Neural progenitor cell (in vitro differentiated cells): ENCODE data around the gene HEXB. TPM values are rescaled to one million over a fixed set of nuclear protein-coding genes. Genes with fewer than 3 reads are reported as not detected.

Source experiments
- DNase-seq: peaks from one replicate; pipeline ENCODE4 v3.0.0-alpha.2; 2016; ENCODE audit warnings: low spot score
- H2AFZ ChIP-seq: fragments of 200-600 bp; sonication (generic); replicated peaks from 2 replicates; pipeline ENCODE4 v1.6.1; 2016; ENCODE audit warnings: antibody characterized with exemption
- H3F3A ChIP-seq: fragments of 200-600 bp; sonication (generic); 2 replicates; pipeline ENCODE4 v1.6.1; 2016; ENCODE audit warnings: antibody characterized with exemption, low read depth
- H3K27ac ChIP-seq: fragments of 200-600 bp; sonication (generic); 2 replicates; pipeline ENCODE4 v1.5.1; 2016; ENCODE audit warnings: mild to moderate bottlenecking
- H3K27me3 ChIP-seq: fragments of 200-600 bp; sonication (generic); 2 replicates; pipeline ENCODE4 v1.6.1; 2016; ENCODE audit warnings: mild to moderate bottlenecking, moderate library complexity
- H3K36me3 ChIP-seq: fragments of 200-600 bp; sonication (generic); 2 replicates; pipeline ENCODE4 v1.5.1; 2016
- H3K4me1 ChIP-seq: fragments of 200-600 bp; sonication (generic); 2 replicates; pipeline ENCODE4 v1.6.1; 2016; ENCODE audit warnings: mixed run types
- H3K4me2 ChIP-seq: fragments of 200-600 bp; sonication (generic); 2 replicates; pipeline ENCODE4 v1.6.1; 2016
- H3K4me3 ChIP-seq: fragments of 200-600 bp; sonication (generic); 2 replicates; pipeline ENCODE4 v1.5.1; 2016
- H3K79me2 ChIP-seq: fragments of 200-600 bp; sonication (generic); 2 replicates; pipeline ENCODE4 v1.6.1; 2016; ENCODE audit warnings: low read depth
- H3K9ac ChIP-seq: fragments of 200-600 bp; sonication (generic); 2 replicates; pipeline ENCODE4 v1.6.1; 2016
- H3K9me3 ChIP-seq: fragments of 200-600 bp; sonication (generic); 2 replicates; pipeline ENCODE4 v1.5.1; 2016; ENCODE audit warnings: low read depth
- H4K20me1 ChIP-seq: fragments of 200-600 bp; sonication (generic); 2 replicates; pipeline ENCODE4 v1.6.1; 2016; ENCODE audit warnings: low read depth
- H3K27ac Mint-ChIP-seq: 3 replicates; pipeline ENCODE4 v1.8.0; 2021; ENCODE audit warnings: mixed read lengths
- H3K27me3 Mint-ChIP-seq: 2 replicates; pipeline ENCODE4 v1.8.0; 2022; ENCODE audit warnings: low read depth, mild to moderate bottlenecking, inconsistent platforms, moderate library complexity, mixed read lengths; ENCODE audit not compliant: insufficient read depth
- H3K36me3 Mint-ChIP-seq: 3 replicates; pipeline ENCODE4 v1.8.0; 2021; ENCODE audit warnings: mixed read lengths
- H3K4me1 Mint-ChIP-seq: 3 replicates; pipeline ENCODE4 v1.8.0; 2021; ENCODE audit warnings: mixed read lengths
- H3K4me3 Mint-ChIP-seq: 3 replicates; pipeline ENCODE4 v1.8.0; 2021; ENCODE audit warnings: mild to moderate bottlenecking, moderate library complexity, mixed read lengths
- H3K9me3 Mint-ChIP-seq: 3 replicates; pipeline ENCODE4 v1.8.0; 2020; ENCODE audit warnings: mixed read lengths
- CTCF ChIP-seq: fragments of 200-600 bp; sonication (generic); IDR thresholded peaks from 2 replicates; pipeline ENCODE4 v1.5.1; 2017; ENCODE audit warnings: antibody characterized with exemption, mild to moderate bottlenecking
- EZH2 ChIP-seq: fragments of 200-600 bp; sonication (generic); IDR thresholded peaks from 2 replicates; pipeline ENCODE4 v1.6.1; 2017; ENCODE audit warnings: antibody characterized with exemption, mild to moderate bottlenecking, moderate library complexity
- EZH2phosphoT487 ChIP-seq: fragments of 200-600 bp; sonication (generic); IDR thresholded peaks from 2 replicates; pipeline ENCODE4 v1.6.1; 2017; ENCODE audit warnings: antibody characterized with exemption
- total RNA-seq: library from RNA; depleted of rRNA; stranded (reverse); fragments of >200 nt; gene quantifications from 2 replicates; pipeline ENCODE4 v1.2.3, GENCODE V29; 2015; ENCODE audit warnings: low replicate concordance

The HEXB gene
- total RNA-seq, 1 donor from 2014 or later, result 65.6 TPM

- peaks cover 12% of the 10 kb centered on the region for H3F3A ChIP-seq
- Mint-ChIP-seq H3K9me3 (no peaks in the 10 kb centered on the region), H3K36me3 (peaks cover 16% of the 10 kb centered on the region), H3K27me3 (peaks cover 5% of the 10 kb centered on the region), H3K27ac (peak within 1 kb of the TSS; percentile 94), H3K4me3 (peak within 1 kb of the TSS; percentile 96), H3K4me1 (peaks cover 50% of the 10 kb centered on the region)
- peak within 1 kb of the TSS; percentile 41 for H3K9ac ChIP-seq
- peak within 1 kb of the TSS; percentile 77 for H2AFZ ChIP-seq
- DNase-seq, result peak; percentile 97
- H4K20me1 ChIP-seq, result peaks cover 48% of the 10 kb centered on the region
- H3K9me3 ChIP-seq, result no peaks in the 10 kb centered on the region
- H3K4me3 ChIP-seq, result peak within 1 kb of the TSS; percentile 96
- H3K4me2 ChIP-seq, result peak within 1 kb of the TSS; percentile 91
- peak within 1 kb of the TSS; percentile 75 for H3K27ac ChIP-seq
- peaks cover 49% of the 10 kb centered on the region for H3K79me2 ChIP-seq
- H3K36me3 ChIP-seq, result no peaks in the 10 kb centered on the region
- no peaks in the 10 kb centered on the region for H3K27me3 ChIP-seq
- TF ChIP-seq CTCF (peak; percentile 53), EZH2 (peak; percentile 35), EZH2phosphoT487 (no peak)
- peaks cover 25% of the 10 kb centered on the region for H3K4me1 ChIP-seq
Observed at GRCh38 chr5:74640450-74640953, 44.5 kb upstream of the HEXB start, which contains the start of gene ENC1. Gene ENC1 (minus strand): TSS chr5:74640728. CDS start chr5:74636485, 4,243 bp downstream.

GRCh38 chr5:74640954-74641734 lies 43.9 kb upstream of the HEXB start:
- Histone ChIP-seq H3K9ac (no peak overlapping the region), H3K9me3 (no peaks in the 10 kb centered on the region), H3K27me3 (no peaks in the 10 kb centered on the region), H3K4me3 (peak overlapping the region; percentile 96), H3K4me2 (peak overlapping the region; percentile 91), H3K79me2 (peaks cover 43% of the 10 kb centered on the region), H3F3A (peaks cover 12% of the 10 kb centered on the region), H3K4me1 (peaks cover 25% of the 10 kb centered on the region), H3K36me3 (no peaks in the 10 kb centered on the region), H4K20me1 (peaks cover 41% of the 10 kb centered on the region), H3K27ac (peak overlapping the region; percentile 75), H2AFZ (peak overlapping the region; percentile 77)
- Mint-ChIP-seq H3K27ac (peak overlapping the region; percentile 94), H3K4me1 (peaks cover 45% of the 10 kb centered on the region), H3K9me3 (no peaks in the 10 kb centered on the region), H3K4me3 (peak overlapping the region; percentile 96), H3K27me3 (peaks cover 5% of the 10 kb centered on the region), H3K36me3 (peaks cover 9% of the 10 kb centered on the region)
- peak; percentile 88 for DNase-seq
- TF ChIP-seq EZH2phosphoT487 (no peak), CTCF (no peak), EZH2 (no peak)

- Histone ChIP-seq H3K79me2 (peaks cover 35% of the 10 kb centered on the region), H3K4me2 (peak overlapping the region; percentile 91), H4K20me1 (peaks cover 33% of the 10 kb centered on the region), H2AFZ (peak overlapping the region; percentile 77), H3K27ac (no peak overlapping the region), H3K9ac (no peak overlapping the region), H3K4me3 (peak overlapping the region; percentile 96), H3K9me3 (no peaks in the 10 kb centered on the region), H3K27me3 (no peaks in the 10 kb centered on the region), H3K36me3 (no peaks in the 10 kb centered on the region), H3K4me1 (peaks cover 28% of the 10 kb centered on the region), H3F3A (peaks cover 13% of the 10 kb centered on the region)
- no peak for TF ChIP-seq EZH2
- TF ChIP-seq EZH2phosphoT487, result no peak
- peak; percentile 37 for TF ChIP-seq CTCF
- peak overlapping the region; percentile 96 for H3K4me3 Mint-ChIP-seq
- peaks cover 40% of the 10 kb centered on the region for H3K4me1 Mint-ChIP-seq
- peak; percentile 55 for DNase-seq
- H3K27ac Mint-ChIP-seq, result peak overlapping the region; percentile 94
- no peaks in the 10 kb centered on the region for H3K9me3 Mint-ChIP-seq
- H3K36me3 Mint-ChIP-seq, result peaks cover 3% of the 10 kb centered on the region
- H3K27me3 Mint-ChIP-seq, result peaks cover 5% of the 10 kb centered on the region
Observed at GRCh38 chr5:74641735-74642542, 43.1 kb upstream of the HEXB start.
